PC-9 (cell line): ENCODE data around the gene ZNF638.

Experiments
- CTCF ChIP-seq: fragments of 200-600 bp; sonication (generic); conservative IDR thresholded peaks from 2 replicates; pipeline ENCODE4 v1.6.1; 2017; ENCODE audit warnings: mixed run types, antibody characterized with exemption, mild to moderate bottlenecking, moderate library complexity
- EZH2 ChIP-seq: fragments of 200-600 bp; sonication (generic); IDR thresholded peaks from 2 replicates; pipeline ENCODE4 v1.8.0; 2017; ENCODE audit warnings: antibody characterized with exemption, low read depth

DNA sequence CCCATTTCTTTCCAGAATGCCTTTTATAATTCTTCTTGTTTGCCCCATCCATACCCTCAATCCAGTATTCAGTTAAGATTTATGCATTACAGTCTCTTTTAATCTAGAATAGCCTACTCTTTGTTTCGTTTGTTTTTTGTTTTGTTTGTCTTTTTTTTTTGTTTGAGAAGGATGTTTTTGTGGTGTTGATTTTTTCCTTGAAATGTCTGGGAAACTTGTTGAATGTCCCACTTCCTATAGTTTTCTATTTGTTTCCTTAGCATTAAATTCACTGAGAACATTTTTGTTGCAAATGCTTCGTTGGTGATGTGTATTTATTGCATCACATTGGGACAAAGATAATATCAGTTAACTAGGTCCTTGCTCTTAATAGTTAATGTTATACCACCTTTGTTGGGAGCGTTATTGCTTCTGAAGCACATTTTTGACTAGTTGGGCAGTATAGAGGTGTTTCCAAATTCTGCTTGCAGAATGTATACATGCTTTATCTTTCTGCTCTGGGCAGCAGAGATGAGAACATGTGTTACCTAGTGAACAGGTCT, 28.9 kb downstream of the ZNF638 start:
- TF ChIP-seq EZH2 (no peak), CTCF (no peak)
